NCI-H1105 treated with DMSO at 0.1 percent for 48 hours (cell line): ENCODE results near the gene ITM2C.

Source experiments
- DNase-seq: peaks from one replicate; lab custom pipeline; 2025; lab: John Stamatoyannopoulos, UW

Gene ITM2C

GRCh38 chr2:230907361-230908091 lies 42.8 kb downstream of the ITM2C start:
- DNase-seq: no peak

- no peak for DNase-seq
These were observed 43.4 kb downstream of the ITM2C start for GRCh38 chr2:230908092-230908594.

- peak; percentile 3 for DNase-seq
These were observed 44.0 kb downstream of the ITM2C start for GRCh38 chr2:230908595-230909191.

GRCh38 chr2:230909841-230910545 lies 45.3 kb downstream of the ITM2C start:
- DNase-seq: no peak

- DNase-seq: no peak
These were observed 45.9 kb downstream of the ITM2C start for GRCh38 chr2:230910546-230911177.

GRCh38 chr2:230912046-230912445 lies 47.3 kb downstream of the ITM2C start:
- DNase-seq: no peak

GRCh38 chr2:230912724-230913123 lies 48.0 kb downstream of the ITM2C start:
- DNase-seq: no peak

GRCh38 chr2:230913406-230914143 lies 48.8 kb downstream of the ITM2C start:
- no peak for DNase-seq

- no peak for DNase-seq
These were observed 50.1 kb downstream of the ITM2C start for GRCh38 chr2:230914886-230915285.

GRCh38 chr2:230915319-230915718 lies 50.6 kb downstream of the ITM2C start:
- DNase-seq: no peak

GRCh38 chr2:230916218-230916617 lies 51.5 kb downstream of the ITM2C start:
- DNase-seq: no peak

GRCh38 chr2:230919240-230919639 lies 54.5 kb downstream of the ITM2C start:
- no peak for DNase-seq

- no peak for DNase-seq
These were observed 54.9 kb downstream of the ITM2C start for GRCh38 chr2:230919681-230920080.

GRCh38 chr2:230920167-230920566 lies 55.4 kb downstream of the ITM2C start:
- no peak for DNase-seq

GRCh38 chr2:230921806-230922595 lies 57.3 kb downstream of the ITM2C start:
- DNase-seq: no peak

- DNase-seq: no peak
These were observed 58.4 kb downstream of the ITM2C start for GRCh38 chr2:230922951-230923717.

GRCh38 chr2:230924092-230924469 lies 59.3 kb downstream of the ITM2C start:
- no peak for DNase-seq

GRCh38 chr2:230924470-230925341 lies 60.0 kb downstream of the ITM2C start, which contains the start of gene GPR55:
Gene GPR55, minus strand, starts transcription at chr2:230925242. Its CDS starts 14,280 bp downstream, at chr2:230910962.
- no peak for DNase-seq

- DNase-seq: no peak
These were observed 60.7 kb downstream of the ITM2C start for GRCh38 chr2:230925443-230925878.
